Lower lobe of right lung (tissue), 2 donors: ENCODE measurements around the gene MRPS7. TPM values are rescaled to one million over a fixed set of nuclear protein-coding genes. Genes with fewer than 3 reads are reported as not detected.
A peak's percentile ranks its signal among the peaks of the same experiment; 100 is the strongest.

Experiments used
- ATAC-seq, 2 donors: fragments of 200-7000 bp; cut with Tn5 transposase; one replicate each; pipeline ENCODE4 v1.9.1; 2020 to 2022; ENCODE audit warnings: mild to moderate bottlenecking in 2 of 2, moderate library complexity in 2 of 2
- DNase-seq: peaks from one replicate; pipeline ENCODE4 v3.0.0-alpha.2; 2020
- H3K27ac ChIP-seq: fragments of 200-600 bp; one replicate; pipeline ENCODE4 v1.8.0; 2022
- H3K27me3 ChIP-seq: fragments of 200-600 bp; one replicate; pipeline ENCODE4 v1.8.0; 2022; ENCODE audit warnings: low read depth
- H3K36me3 ChIP-seq: fragments of 200-600 bp; one replicate; pipeline ENCODE4 v1.8.0; 2022; ENCODE audit warnings: mild to moderate bottlenecking
- H3K4me1 ChIP-seq: fragments of 200-600 bp; one replicate; pipeline ENCODE4 v1.8.0; 2022
- H3K4me3 ChIP-seq: fragments of 200-600 bp; one replicate; pipeline ENCODE4 v1.8.0; 2022; ENCODE audit warnings: mild to moderate bottlenecking
- H3K9me3 ChIP-seq: fragments of 200-600 bp; one replicate; pipeline ENCODE4 v1.8.0; 2022
- CTCF ChIP-seq: fragments of 200-600 bp; IDR thresholded peaks from one replicate; pipeline ENCODE4 v1.8.0; 2022; ENCODE audit warnings: antibody characterized with exemption, mild to moderate bottlenecking
- intact Hi-C: fragments of 100-400 bp; cut with DNase I; formaldehyde crosslinking; loops from one replicate; pipeline ENCODE4 v1.11.0; 2022
- total RNA-seq: library from RNA; stranded (reverse); fragmentation: NEBNext Ultra II Directional; extraction: Animal tissue kit (Norgen Biotek cat#: 25700); gene quantifications from one replicate; pipeline ENCODE4 v1.2.1, GENCODE V29; 2021
- donor health status: DM: no; HTN: yes; CAD: no; lungs with severe emphysema.

MRPS7 gene
- total RNA-seq, 1 donor from 2014 or later = 38.3 TPM

GRCh38 chr17:75244133-75244866 lies 17.4 kb upstream of the MRPS7 start:
- H3K36me3 ChIP-seq = peaks cover 87% of the 10 kb centered on the region
- no peaks in the 10 kb centered on the region for H3K27me3 ChIP-seq
- no peak for TF ChIP-seq CTCF
- DNase-seq (no peak), ATAC-seq (peak; percentile 12 to 45)
- H3K4me3 ChIP-seq = no peak overlapping the region
- peaks cover under 1% of the 10 kb centered on the region for H3K4me1 ChIP-seq
- no peak overlapping the region for H3K27ac ChIP-seq
- no peaks in the 10 kb centered on the region for H3K9me3 ChIP-seq
- intact Hi-C loops = no loop called here

DNA sequence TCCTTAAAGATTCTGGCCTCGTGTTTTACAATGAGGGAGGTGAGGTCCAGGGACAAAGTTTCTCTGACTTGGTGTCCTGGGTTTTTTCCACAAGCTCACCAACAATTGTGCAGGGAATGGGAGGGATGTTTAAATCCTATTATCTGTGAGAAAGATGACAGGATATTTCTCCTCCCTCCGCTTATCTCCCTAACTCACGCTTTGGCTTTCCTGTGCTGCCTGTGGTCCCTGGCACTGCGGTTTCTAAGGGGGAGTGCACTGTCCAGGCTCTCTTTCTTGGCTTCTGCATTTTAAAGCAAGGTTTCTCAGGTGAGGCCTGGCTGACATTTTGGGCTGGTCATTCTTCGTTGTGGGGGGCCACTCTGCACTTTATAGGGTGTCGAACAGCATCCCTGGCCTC lies 16.7 kb upstream of the MRPS7 start:
- DNase-seq (no peak), ATAC-seq (no peak)
- H3K9me3 ChIP-seq = no peaks in the 10 kb centered on the region
- intact Hi-C loops = no loop called here
- H3K27me3 ChIP-seq = no peaks in the 10 kb centered on the region
- peaks cover 80% of the 10 kb centered on the region for H3K36me3 ChIP-seq
- no peak overlapping the region for H3K4me3 ChIP-seq
- TF ChIP-seq CTCF = no peak
- H3K4me1 ChIP-seq = peaks cover 7% of the 10 kb centered on the region
- no peak overlapping the region for H3K27ac ChIP-seq

- ATAC-seq (no peak), DNase-seq (no peak)
- Histone ChIP-seq H3K9me3 (no peaks in the 10 kb centered on the region), H3K4me3 (no peak overlapping the region), H3K27me3 (no peaks in the 10 kb centered on the region), H3K36me3 (peaks cover 66% of the 10 kb centered on the region), H3K27ac (no peak overlapping the region), H3K4me1 (peaks cover 20% of the 10 kb centered on the region)
- intact Hi-C loops = no loop called here
- no peak for TF ChIP-seq CTCF
Observed at GRCh38 chr17:75246404-75246803, 15.3 kb upstream of the MRPS7 start.

DNA sequence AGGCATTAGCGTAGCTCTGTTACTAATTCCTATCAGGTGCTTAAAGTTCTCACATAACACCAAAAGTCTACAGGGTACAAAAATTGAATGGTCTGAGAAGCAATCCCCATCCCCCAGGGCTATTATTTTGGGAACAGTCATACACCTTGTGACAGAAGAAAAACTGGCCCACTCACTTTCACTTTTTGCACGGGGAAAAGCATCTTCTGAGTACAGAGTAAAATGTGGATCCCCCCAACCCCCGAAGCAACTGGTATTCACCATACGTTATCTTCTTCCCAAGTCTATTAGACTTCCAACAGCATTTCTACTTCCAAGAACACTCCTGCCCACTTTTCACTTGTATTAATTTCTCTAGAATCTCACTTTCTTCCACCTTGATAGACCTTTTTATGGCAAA lies 12.1 kb upstream of the MRPS7 start:
- DNase-seq = no peak
- TF ChIP-seq CTCF = no peak
- Histone ChIP-seq H3K9me3 (no peaks in the 10 kb centered on the region), H3K36me3 (peaks cover 35% of the 10 kb centered on the region), H3K4me1 (peaks cover 29% of the 10 kb centered on the region), H3K27ac (no peak overlapping the region), H3K4me3 (no peak overlapping the region), H3K27me3 (no peaks in the 10 kb centered on the region)
- intact Hi-C loops = no loop called here
- no peak for ATAC-seq

DNA sequence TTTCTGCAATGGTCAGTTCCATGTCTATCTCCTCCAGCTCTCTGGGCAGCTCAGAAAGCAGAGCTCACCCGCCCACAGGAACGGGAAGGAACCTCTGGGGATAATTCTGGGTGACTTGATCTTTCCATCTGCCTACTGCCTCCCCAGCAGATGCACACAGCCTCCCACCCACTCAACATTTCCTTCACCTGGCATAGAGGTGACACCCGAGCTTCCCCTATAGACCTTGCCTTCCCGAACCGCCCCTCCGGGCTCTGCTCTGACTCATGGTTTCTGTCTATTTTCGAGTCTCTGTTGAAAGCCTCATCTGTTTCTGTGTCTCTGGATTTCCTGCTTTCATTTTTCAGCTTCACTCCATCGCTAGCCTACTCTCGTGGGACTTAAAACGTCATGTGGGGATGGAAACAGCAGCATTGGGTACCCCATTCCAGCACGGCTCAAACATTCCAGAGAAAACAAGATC lies 11.6 kb upstream of the MRPS7 start:
- Histone ChIP-seq H3K4me3 (peak overlapping the region; percentile 16), H3K36me3 (peaks cover 30% of the 10 kb centered on the region), H3K4me1 (peaks cover 29% of the 10 kb centered on the region), H3K9me3 (no peaks in the 10 kb centered on the region), H3K27me3 (no peaks in the 10 kb centered on the region), H3K27ac (no peak overlapping the region)
- TF ChIP-seq CTCF = no peak
- intact Hi-C loops = no loop called here
- DNase-seq (no peak), ATAC-seq (peak; percentile 54 to 60)
